Memory B cell (primary cell): ENCODE results near the gene UBQLN4.
A peak's percentile ranks its signal among the peaks of the same experiment; 100 is the strongest.

Experiments used
- ATAC-seq: fragments of 150-1000 bp; cut with Tn5 transposase; 2 replicates; pipeline ENCODE4 v1.10.0; 2021; ENCODE audit warnings: low read depth, mild to moderate bottlenecking, moderate library complexity
- DNase-seq, 2 donors: peaks; one replicate each; pipeline ENCODE4 v3.0.0; 2022; ENCODE audit warnings: low spot score in 2 of 2
- H3K27ac Mint-ChIP-seq: one replicate; pipeline ENCODE4 v1.8.0; 2022; ENCODE audit warnings: mild to moderate bottlenecking, moderate library complexity, mixed read lengths
- H3K27me3 Mint-ChIP-seq: one replicate; pipeline ENCODE4 v1.8.0; 2022; ENCODE audit warnings: mixed read lengths
- H3K36me3 Mint-ChIP-seq: one replicate; pipeline ENCODE4 v1.8.0; 2022; ENCODE audit warnings: mild to moderate bottlenecking, mixed read lengths
- H3K4me1 Mint-ChIP-seq: one replicate; pipeline ENCODE4 v1.8.0; 2022; ENCODE audit warnings: mixed read lengths
- H3K4me3 Mint-ChIP-seq: one replicate; pipeline ENCODE4 v1.8.0; 2022; ENCODE audit warnings: mild to moderate bottlenecking, moderate library complexity, mixed read lengths
- H3K9me3 Mint-ChIP-seq: one replicate; pipeline ENCODE4 v1.8.0; 2022; ENCODE audit warnings: mixed read lengths

UBQLN4 gene

DNA sequence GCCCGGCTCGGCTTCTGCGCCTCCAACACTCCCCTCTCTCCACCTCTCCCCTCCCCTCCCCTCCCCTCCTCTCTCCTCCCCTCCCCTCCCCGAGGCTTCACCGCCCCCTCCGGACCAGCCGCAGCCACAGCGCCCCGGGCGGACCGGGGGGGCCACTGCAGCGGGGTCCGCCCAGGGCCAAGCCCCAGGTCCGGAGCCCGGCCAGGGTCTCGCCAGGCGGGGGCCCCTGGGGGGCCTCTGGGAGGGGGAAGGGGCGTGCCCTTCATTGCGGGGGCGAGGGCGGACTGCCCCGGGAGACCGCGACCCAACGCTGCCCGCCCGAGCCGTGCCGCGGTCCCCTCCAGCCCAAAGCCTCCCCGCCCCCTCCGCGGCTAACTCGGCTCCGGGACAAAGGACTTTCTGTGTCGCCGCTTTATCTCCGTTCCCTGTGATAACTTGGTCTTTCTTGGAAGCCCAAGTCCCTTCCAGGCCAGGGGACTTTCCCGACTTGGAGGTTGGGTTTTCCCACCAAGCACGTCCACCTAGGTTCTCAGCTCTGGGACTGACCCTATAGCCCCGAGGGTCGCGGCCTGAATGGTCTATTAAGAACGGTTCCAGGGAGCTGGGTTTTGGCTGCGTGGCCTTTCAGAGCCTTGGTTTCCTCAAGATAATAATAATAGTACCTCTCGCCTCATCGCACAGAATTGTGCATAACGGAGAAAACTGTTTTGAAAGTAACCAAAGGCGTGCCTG lies at the start of gene UBQLN4:
TSS of gene UBQLN4 (minus strand) at position 31 of the 732 bp plus-strand sequence. CDS start 97 bp downstream, outside the sequence.
- Mint-ChIP-seq H3K27me3 (no peaks in the 10 kb centered on the region), H3K9me3 (no peaks in the 10 kb centered on the region), H3K36me3 (peaks cover 9% of the 10 kb centered on the region), H3K27ac (peak within 1 kb of the TSS; percentile 93), H3K4me3 (peak within 1 kb of the TSS; percentile 92), H3K4me1 (peaks cover 23% of the 10 kb centered on the region)
- peak; percentile 76 to 89 for DNase-seq
- ATAC-seq = peak; percentile 61

DNA sequence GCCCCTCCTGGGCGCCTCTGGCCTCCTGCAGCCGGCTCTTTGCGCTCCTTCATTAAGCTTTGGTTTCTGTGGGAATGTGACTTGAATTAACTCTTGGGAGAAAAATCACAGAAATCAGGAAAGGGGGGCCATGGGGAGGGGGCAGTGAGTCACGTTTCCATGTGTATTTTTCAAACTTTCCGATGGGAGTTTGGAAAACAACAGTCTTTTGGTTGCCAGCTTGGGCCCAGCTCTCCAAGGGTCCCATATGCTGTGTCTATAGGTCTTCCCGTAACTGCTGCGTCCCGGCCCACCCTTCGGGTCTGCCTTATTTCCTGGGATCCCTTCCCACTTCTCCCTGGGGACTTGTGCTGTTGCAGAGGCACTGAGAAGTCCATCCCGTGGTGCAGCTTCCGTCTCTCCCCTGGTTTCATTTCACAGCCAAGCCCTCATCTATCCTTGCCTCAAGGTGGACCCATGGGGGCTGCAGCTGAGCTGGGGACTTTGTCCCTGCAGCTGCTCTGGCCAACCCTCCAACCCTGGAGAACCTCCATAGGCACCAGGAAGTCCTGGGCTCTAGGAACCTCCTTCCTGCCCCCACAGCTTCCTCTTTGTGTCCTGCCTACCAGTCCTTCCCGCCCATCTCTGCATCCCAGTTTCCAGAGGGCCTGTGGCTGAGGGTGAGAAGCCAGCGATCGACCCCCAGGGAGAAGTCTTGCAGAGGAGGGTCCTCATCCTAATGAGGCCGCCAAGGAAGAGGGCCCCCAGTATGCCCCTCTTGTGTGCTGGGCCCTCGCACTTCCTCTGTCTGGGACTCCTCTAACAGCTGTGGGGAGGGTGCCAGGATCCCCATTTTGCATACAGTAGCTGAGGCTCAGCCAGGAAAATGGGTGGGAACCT lies 49.3 kb upstream of the UBQLN4 start:
- peaks cover 34% of the 10 kb centered on the region for H3K4me1 Mint-ChIP-seq
- peak overlapping the region; percentile 98 for H3K27ac Mint-ChIP-seq
- DNase-seq (no peak), ATAC-seq (no peak)
- no peak overlapping the region for H3K4me3 Mint-ChIP-seq
- H3K36me3 Mint-ChIP-seq = no peaks in the 10 kb centered on the region
- H3K9me3 Mint-ChIP-seq = no peaks in the 10 kb centered on the region
- no peaks in the 10 kb centered on the region for H3K27me3 Mint-ChIP-seq

- no peak for ATAC-seq
- H3K27me3 Mint-ChIP-seq = no peaks in the 10 kb centered on the region
Measured at GRCh38 chr1:156101880-156102279, 48.3 kb upstream of the UBQLN4 start.

GRCh38 chr1:156100205-156100995 lies 46.8 kb upstream of the UBQLN4 start:
- no peak for DNase-seq
- peak overlapping the region; percentile 98 for H3K27ac Mint-ChIP-seq

More at GRCh38 chr1:156101880-156102279, 48.3 kb upstream of the UBQLN4 start:
- Mint-ChIP-seq H3K4me1 (peaks cover 44% of the 10 kb centered on the region), H3K9me3 (no peaks in the 10 kb centered on the region), H3K4me3 (no peak overlapping the region), H3K27ac (peak overlapping the region; percentile 98), H3K36me3 (no peaks in the 10 kb centered on the region)
- no peak for DNase-seq

DNA sequence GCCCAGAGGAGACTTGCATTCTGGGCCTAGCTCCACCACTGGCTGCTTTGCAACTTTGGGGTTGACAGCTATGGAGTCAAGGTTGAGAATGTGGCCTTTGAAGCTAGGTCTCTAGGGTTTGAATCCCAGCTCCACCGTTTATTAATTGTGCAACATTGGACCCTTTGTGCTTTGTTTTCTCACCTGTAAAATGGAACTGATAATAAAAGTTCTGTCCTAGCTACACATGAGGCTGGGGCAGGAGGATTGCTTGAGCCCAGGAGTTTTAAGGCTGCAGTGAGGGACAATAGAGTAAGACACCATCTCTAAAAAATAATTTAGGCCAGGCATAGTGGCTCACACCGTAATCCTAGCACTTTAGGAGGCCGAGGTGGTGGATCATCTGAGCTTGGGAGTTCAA lies 45.7 kb upstream of the UBQLN4 start:
- no peak overlapping the region for H3K4me3 Mint-ChIP-seq
- peaks cover 44% of the 10 kb centered on the region for H3K4me1 Mint-ChIP-seq
- no peaks in the 10 kb centered on the region for H3K9me3 Mint-ChIP-seq
- H3K27ac Mint-ChIP-seq = peak overlapping the region; percentile 98
- H3K27me3 Mint-ChIP-seq = no peaks in the 10 kb centered on the region
- no peak for DNase-seq
- ATAC-seq = no peak
- H3K36me3 Mint-ChIP-seq = no peaks in the 10 kb centered on the region

More at GRCh38 chr1:156100205-156100995, 46.8 kb upstream of the UBQLN4 start:
- H3K9me3 Mint-ChIP-seq = no peaks in the 10 kb centered on the region
- H3K36me3 Mint-ChIP-seq = no peaks in the 10 kb centered on the region
- H3K4me1 Mint-ChIP-seq = peaks cover 49% of the 10 kb centered on the region
- no peaks in the 10 kb centered on the region for H3K27me3 Mint-ChIP-seq
- ATAC-seq = no peak
- H3K4me3 Mint-ChIP-seq = no peak overlapping the region

- H3K27me3 Mint-ChIP-seq = peaks cover under 1% of the 10 kb centered on the region
- ATAC-seq (no peak), DNase-seq (no peak)
- peak overlapping the region; percentile 98 for H3K27ac Mint-ChIP-seq
- H3K36me3 Mint-ChIP-seq = no peaks in the 10 kb centered on the region
- peaks cover 40% of the 10 kb centered on the region for H3K4me1 Mint-ChIP-seq
- H3K9me3 Mint-ChIP-seq = no peaks in the 10 kb centered on the region
- H3K4me3 Mint-ChIP-seq = no peak overlapping the region
Measured at GRCh38 chr1:156098784-156099183, 45.2 kb upstream of the UBQLN4 start.

DNA sequence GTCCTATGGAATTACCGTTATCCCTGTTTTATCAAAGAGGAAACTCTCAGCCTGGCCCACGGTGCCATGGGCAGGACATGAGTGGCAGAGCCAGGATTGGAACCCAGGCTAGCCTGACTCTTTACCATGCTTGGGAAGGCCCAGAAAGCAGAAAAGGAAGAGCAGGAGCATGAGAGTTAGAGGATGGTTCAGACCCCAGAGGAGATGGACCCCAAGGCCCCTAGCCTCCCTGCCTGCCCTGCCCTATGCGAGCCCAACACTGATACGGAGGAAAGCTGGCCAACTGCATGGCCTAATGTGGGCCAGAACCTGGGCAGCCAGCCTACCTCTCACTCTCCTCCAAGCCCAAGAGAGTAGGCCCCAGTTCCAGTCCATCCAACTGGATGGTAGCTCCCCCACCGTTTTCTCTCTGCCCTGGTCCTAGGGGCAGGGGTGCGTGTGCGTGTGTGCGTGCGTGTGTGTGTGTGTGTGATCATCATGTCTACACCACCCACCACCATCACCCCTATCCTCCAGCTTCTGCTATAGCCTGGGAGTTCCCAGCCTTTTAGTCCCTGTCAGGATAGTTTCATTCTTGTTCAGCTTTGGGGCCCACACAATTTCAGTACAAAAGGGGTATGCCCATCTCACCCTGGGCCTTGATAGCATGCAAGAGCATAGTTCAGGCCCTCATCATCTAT lies 44.0 kb upstream of the UBQLN4 start:
- H3K4me1 Mint-ChIP-seq = peaks cover 30% of the 10 kb centered on the region

GRCh38 chr1:156096640-156097391 lies 43.2 kb upstream of the UBQLN4 start:
- H3K36me3 Mint-ChIP-seq = no peaks in the 10 kb centered on the region
- H3K9me3 Mint-ChIP-seq = no peaks in the 10 kb centered on the region
- peak overlapping the region; percentile 98 for H3K27ac Mint-ChIP-seq
- peaks cover 30% of the 10 kb centered on the region for H3K4me1 Mint-ChIP-seq
- peak; percentile 85 for ATAC-seq
- peak overlapping the region; percentile 73 for H3K4me3 Mint-ChIP-seq
- DNase-seq = peak; percentile 88 to 92
- peaks cover 1% of the 10 kb centered on the region for H3K27me3 Mint-ChIP-seq

More for the DNA sequence above, 44.0 kb upstream of the UBQLN4 start:
- no peak for DNase-seq
- no peak for ATAC-seq
- H3K4me3 Mint-ChIP-seq = no peak overlapping the region
- peaks cover 1% of the 10 kb centered on the region for H3K27me3 Mint-ChIP-seq
- no peaks in the 10 kb centered on the region for H3K36me3 Mint-ChIP-seq
- H3K27ac Mint-ChIP-seq = peak overlapping the region; percentile 98
- no peaks in the 10 kb centered on the region for H3K9me3 Mint-ChIP-seq

DNA sequence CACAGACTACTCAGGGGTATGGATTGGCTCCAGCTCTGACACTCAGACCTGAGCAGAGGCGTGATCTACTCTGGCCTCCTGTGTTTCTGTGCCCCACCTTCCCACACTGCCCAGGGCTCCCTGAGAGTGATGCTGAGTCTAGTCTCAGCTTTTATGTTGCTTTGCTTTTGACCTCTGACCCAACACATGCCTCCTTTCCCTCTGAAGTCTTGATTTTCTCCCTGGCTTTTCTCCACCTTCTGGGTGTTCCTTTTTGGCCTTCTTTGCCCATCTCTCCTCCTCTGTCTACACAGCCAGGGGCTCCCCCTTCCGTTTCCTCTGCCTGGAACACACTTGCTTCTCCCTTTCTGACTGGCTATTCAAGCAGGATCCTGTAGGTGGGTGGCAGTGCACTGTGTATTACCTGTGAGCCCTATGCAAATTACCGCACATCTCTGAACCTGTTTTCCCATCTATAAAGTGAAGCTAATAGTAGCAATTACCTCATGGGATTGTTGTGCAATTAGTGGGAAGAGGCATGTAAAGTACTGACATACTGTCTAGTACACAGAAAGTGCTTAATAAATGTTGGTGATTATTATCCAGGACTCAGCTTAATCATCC lies 42.4 kb upstream of the UBQLN4 start:
- Mint-ChIP-seq H3K9me3 (no peaks in the 10 kb centered on the region), H3K4me3 (peak overlapping the region; percentile 13), H3K36me3 (no peaks in the 10 kb centered on the region), H3K27ac (peak overlapping the region; percentile 98), H3K27me3 (peaks cover 1% of the 10 kb centered on the region), H3K4me1 (peaks cover 28% of the 10 kb centered on the region)
- ATAC-seq (no peak), DNase-seq (no peak)

GRCh38 chr1:156091610-156092009 lies 38.0 kb upstream of the UBQLN4 start:
- H3K9me3 Mint-ChIP-seq = no peaks in the 10 kb centered on the region

GRCh38 chr1:156090840-156091188 lies 37.2 kb upstream of the UBQLN4 start:
- peaks cover 10% of the 10 kb centered on the region for H3K4me1 Mint-ChIP-seq
- peak; percentile 97 for ATAC-seq
- DNase-seq = peak; percentile 86
- peaks cover 6% of the 10 kb centered on the region for H3K27me3 Mint-ChIP-seq
- H3K36me3 Mint-ChIP-seq = no peaks in the 10 kb centered on the region
- no peak overlapping the region for H3K27ac Mint-ChIP-seq
- no peaks in the 10 kb centered on the region for H3K9me3 Mint-ChIP-seq
- no peak overlapping the region for H3K4me3 Mint-ChIP-seq

More at GRCh38 chr1:156091610-156092009, 38.0 kb upstream of the UBQLN4 start:
- no peak for DNase-seq
- ATAC-seq = no peak
- Mint-ChIP-seq H3K4me1 (peaks cover 16% of the 10 kb centered on the region), H3K4me3 (no peak overlapping the region), H3K27ac (no peak overlapping the region), H3K36me3 (no peaks in the 10 kb centered on the region), H3K27me3 (peaks cover 4% of the 10 kb centered on the region)

- Mint-ChIP-seq H3K9me3 (no peaks in the 10 kb centered on the region), H3K36me3 (no peaks in the 10 kb centered on the region), H3K27ac (no peak overlapping the region), H3K4me1 (peaks cover 10% of the 10 kb centered on the region), H3K4me3 (no peak overlapping the region), H3K27me3 (peaks cover 7% of the 10 kb centered on the region)
- DNase-seq (no peak), ATAC-seq (peak; percentile 30)
Measured at GRCh38 chr1:156090138-156090839, 36.7 kb upstream of the UBQLN4 start.
